AG09309 (cell line): ENCODE data around the gene TLR9.
A peak's percentile ranks its signal among the peaks of the same experiment; 100 is the strongest.

Experiments used
- DNase-seq: peaks from one replicate; pipeline ENCODE4 v3.0.0-alpha.2; 2010; ENCODE audit warnings: low read depth
- H3K4me3 ChIP-seq: 2 replicates; pipeline ENCODE4 v1.5.1; 2011; ENCODE audit warnings: mild to moderate bottlenecking, low read depth, low read length, moderate library complexity; ENCODE audit not compliant: control insufficient read depth
- TF ChIP-seq, protein P1 (sequence below): IDR thresholded peaks from 2 replicates; pipeline ENCODE4 v1.5.1; 2011; ENCODE audit warnings: mild to moderate bottlenecking, low read depth, low read length, inconsistent platforms; ENCODE audit not compliant: insufficient read depth, control insufficient read depth; ENCODE audit errors: missing control alignments

Gene TLR9

DNA sequence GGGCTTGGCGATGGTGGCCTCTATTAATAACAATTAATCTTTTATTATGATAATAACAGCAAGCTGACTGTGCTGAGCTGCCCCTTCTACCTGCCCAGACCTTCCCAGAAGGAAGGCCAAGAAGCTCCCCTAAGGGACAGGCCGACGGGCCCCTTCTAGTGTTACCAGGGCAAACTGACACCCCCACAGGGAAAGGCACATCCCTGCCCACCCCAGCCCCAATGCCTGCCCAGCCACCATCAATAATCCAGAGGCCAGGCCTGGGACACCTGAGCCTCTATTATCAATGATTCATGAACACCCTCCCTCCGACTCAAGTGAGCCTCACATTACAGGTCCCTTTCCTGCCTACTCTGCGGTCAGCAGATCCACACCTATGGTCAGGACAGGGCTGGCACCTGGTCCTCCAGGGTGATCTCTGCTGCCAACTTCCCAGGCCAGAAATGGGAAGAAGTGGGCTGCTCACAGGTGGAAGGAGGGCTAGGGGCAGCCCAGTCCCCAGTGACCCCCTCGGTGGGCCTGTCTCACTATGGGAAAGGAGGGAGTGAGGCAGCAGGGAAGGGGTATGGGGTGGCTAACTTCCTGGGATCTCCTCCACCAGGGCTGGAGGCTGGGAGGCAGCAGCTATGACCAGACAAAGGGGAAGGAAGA is 11.7 kb upstream of the TLR9 start:
- H3K4me3 ChIP-seq: peak overlapping the region; percentile 89
- TF ChIP-seq, protein P1, sequence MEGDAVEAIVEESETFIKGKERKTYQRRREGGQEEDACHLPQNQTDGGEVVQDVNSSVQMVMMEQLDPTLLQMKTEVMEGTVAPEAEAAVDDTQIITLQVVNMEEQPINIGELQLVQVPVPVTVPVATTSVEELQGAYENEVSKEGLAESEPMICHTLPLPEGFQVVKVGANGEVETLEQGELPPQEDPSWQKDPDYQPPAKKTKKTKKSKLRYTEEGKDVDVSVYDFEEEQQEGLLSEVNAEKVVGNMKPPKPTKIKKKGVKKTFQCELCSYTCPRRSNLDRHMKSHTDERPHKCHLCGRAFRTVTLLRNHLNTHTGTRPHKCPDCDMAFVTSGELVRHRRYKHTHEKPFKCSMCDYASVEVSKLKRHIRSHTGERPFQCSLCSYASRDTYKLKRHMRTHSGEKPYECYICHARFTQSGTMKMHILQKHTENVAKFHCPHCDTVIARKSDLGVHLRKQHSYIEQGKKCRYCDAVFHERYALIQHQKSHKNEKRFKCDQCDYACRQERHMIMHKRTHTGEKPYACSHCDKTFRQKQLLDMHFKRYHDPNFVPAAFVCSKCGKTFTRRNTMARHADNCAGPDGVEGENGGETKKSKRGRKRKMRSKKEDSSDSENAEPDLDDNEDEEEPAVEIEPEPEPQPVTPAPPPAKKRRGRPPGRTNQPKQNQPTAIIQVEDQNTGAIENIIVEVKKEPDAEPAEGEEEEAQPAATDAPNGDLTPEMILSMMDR: no peak

DNA sequence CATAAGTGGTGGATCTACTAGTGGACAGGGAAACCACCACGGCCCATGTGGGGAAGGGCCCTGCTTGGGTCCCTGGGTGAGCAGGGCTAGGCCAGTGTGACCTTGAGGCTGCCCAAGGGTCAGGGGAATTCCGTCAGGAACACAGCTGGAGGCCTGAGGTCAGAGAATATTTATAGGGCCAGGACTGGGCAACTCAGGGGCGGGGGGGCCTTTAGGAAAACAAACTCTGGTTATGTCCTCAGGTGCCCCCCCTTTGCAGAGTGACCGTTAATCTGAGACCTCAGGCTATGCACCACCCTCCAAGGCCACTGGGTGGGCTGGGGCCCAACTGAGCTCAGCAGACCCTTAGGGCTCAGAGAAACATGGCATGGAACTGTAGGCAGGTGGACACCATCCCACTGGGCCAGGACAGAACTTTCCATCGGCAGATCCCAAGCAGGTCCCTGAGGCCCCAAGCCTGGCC is 11.0 kb upstream of the TLR9 start:
- H3K4me3 ChIP-seq: no peak overlapping the region
- TF ChIP-seq, protein P1: no peak
- no peak for DNase-seq

More for the DNA sequence above, 11.7 kb upstream of the TLR9 start:
- no peak for DNase-seq

DNA sequence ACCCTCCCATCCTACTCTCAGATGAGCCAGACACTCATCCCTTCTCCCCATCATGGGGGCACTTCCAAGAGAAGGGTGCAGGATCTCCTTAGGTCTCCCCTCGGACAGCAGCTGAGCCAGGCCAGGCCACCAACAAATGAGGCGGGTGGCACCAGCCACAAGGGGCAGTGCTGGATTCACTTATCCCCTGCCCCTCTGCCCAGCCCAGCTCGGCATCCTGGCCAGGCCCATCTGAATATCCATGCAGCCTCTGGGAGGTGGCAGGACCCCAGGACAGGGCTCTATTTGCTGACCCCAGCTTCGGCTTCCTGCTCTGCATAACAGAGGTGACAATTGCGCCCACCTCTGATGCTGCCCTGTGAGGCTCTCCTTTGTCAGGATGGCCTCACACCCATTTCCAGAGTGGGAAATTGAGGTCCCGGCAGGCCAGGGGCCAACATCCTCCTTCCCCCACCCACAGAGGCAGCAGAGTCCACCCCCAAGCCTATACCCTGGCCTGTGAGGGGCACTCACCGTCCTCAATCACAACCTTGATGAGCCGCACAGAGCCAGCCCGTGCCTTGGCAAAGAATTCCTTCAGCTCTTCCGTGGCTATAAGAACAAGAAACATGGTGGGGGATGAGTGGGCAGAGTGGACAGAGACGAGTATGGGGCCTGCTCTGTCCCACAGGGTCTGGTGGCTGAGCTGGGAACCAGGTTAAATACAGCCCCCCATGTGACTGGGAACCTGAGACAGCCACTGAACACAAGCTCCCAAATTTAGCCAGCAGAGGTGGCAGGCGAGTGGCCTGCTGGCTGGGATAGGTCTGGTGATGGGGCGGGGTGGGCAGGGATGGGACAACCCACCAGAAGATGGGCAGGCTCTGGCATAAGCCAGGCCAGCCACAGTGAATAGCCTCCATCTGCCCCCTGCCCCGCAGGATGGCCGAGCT is 9.3 kb upstream of the TLR9 start:
- TF ChIP-seq, protein P1: no peak
- DNase-seq: no peak
- no peak overlapping the region for H3K4me3 ChIP-seq

DNA sequence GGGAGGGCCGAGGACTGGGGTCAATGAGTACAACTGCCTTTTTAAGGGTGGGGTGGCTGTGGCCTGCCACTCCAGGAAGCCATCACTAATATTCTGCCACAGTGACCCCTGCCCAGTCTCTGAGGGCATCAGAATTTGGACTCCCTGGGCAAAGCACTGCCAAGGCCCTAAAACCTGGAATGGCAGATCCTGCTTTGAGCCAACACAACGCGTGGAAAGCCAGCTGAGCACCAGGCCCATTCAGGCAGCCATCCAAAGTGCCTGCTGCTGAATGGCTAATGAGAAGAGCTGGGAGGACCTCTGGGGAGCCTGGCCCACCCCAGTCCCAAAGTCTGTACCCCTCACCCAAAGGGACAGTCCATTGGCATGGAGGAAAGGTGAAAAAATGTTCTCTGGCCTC is 8.5 kb upstream of the TLR9 start:
- TF ChIP-seq, protein P1: no peak
- H3K4me3 ChIP-seq: no peak overlapping the region
- DNase-seq: no peak

DNA sequence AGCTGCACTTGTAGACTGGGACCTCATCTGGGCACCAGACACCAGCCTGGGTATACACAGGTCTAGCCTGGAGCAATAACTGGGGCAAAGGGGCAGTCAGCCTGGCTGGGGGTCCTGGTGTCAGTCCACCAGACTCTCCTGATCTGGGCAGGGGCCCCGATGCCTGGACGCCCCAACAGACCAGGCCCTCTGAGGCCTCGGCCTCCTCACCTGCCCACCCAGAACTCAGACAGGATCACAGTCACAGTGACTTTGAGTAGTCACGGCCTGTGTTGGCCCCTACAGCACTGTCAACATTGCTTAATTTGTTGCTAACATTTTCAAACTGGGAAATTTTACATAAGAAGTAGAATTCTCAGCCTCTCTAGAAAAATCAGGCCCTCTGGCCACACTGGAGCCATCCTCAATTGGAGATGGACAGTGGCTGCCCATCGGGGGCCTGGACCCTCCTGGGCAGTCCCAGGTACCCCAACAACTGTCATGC is 7.7 kb upstream of the TLR9 start:
- no peak overlapping the region for H3K4me3 ChIP-seq
- no peak for DNase-seq
- TF ChIP-seq, protein P1: no peak

DNA sequence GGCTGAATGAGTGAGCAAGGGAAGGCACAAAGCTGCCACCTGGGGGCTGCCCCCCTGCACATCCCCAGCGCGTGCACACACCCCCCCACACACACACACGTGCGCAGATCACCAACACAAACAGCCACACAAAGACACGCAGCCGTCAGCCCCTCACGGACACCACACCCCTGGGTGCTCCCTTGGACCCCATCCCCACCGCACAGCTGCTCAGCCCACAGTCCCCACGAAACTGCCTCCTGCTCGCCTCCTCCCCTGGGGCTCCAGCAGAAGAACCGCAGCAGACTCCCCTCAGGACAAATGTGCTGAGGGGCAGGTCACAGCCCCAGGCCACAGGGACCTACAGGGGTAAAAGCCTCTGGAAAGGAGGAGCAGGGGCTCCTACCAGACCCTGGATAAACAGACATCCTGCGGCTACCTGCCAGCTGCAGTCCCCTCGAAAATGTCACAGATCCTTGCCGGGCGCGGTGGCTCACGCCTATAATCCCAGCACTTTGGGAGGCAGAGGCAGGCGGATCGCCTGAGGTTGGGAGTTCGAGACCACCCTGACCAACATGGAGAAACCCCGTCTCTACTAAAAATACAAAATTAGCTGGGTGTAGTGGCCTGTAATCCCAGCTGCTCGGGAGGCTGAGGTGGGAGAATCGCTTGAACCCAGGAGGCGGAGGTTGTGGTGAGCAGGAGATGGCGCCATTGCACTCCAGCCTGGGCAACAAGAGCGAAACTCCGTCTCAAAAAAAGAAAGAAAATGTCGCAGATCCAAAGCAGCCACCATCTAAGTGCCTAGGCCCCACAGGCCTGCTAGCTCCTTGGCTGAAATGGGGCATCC is 7.0 kb upstream of the TLR9 start:
- TF ChIP-seq, protein P1: no peak
- no peak overlapping the region for H3K4me3 ChIP-seq
- no peak for DNase-seq
